CD4-positive, alpha-beta T cell treated with Interleukin-21 for 1 hour (primary cell): ENCODE measurements around the gene ISCU.
"Not testable (repeated sequence)": the region's sequence is repeated elsewhere in the genome, so short reads cannot be mapped to it uniquely, and the experiment has no call there.

ENCODE experiments used
- DNase-seq: peaks from one replicate; pipeline ENCODE4 v3.0.0-alpha.2; 2020

Gene ISCU

DNA sequence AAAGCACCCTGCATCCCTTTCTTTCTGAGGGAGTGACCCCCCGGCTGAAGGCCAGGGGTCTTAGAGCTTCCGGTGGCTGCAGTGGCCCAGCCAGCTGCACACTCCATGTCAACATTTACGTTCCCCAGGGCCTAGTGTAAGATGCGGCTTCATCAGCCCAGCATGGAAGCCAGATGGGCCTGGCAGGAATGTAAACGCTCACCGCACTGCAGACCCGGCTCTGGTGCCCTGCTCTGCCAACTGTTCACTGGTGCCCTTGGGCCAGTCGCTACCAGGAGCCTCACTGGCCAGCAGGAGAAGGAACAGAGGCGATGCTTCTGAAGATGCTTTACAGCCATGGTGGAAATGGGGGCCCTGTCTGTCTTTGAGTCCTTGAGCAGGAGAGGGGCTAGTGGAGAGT is 44.1 kb downstream of the ISCU start:
- no peak for DNase-seq

- no peak for DNase-seq
Measured at GRCh38 chr12:108607981-108608600, 45.7 kb downstream of the ISCU start.

DNA sequence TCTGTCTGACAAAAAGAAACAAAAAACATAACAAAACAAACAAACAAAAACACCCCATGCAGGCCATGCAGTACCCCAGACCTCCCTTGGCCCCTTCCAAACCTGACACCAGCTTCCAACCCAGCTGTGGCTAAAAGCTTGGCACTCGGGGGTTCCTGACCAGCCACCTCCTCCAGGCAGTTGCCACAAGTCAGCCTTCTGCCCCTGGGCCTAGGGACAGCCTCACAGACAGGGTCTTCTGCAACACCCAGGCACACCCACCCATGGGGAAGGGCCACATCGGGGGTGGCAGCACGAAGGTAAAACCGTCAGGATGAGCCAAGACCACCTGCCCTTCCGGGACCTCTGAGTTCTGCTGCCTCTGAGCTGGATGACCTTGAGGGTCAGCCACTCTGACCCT is 46.2 kb downstream of the ISCU start:
- DNase-seq = no peak

DNA sequence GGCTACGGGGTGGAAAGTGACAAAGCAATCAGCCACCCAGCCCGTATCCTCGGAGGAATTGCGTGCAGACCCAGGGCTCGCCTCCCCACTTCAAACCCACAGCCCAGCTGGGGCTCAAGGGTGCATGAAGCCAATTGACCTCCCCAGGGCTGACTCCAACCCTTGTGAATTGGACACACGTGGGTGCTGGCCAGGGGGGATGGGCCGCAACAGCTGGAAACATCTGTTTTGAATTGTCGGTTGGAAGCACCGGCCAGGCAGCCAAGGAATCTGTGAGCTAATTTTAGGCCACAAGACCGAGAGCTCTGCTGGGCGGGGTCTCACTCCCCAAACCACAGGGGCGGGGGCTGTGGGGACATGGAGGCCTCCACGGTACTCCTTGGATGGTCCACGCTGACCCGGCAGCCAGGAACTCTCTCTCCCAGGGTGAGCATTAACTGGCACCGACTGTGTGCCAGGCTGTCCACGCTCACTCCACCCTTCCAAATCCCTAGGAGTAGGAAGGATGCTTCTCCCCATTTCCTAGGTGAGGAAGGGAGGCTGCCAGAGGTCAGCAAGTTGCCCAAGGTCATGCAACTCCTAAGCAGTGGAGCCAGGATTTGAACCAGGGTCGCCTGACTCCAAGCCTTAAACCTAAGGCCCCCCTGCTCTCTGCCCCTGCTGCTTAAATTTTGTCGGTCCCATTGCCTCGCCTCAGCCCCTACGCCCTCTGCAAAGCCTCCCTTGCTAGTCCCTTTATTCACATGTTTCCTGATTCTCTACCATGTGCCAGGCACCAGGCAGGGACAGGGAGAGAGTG is 47.3 kb downstream of the ISCU start:
- DNase-seq = no peak

GRCh38 chr12:108610336-108610815 is 48.0 kb downstream of the ISCU start:
- no peak for DNase-seq

- no peak for DNase-seq
Measured at GRCh38 chr12:108610856-108611605, 48.6 kb downstream of the ISCU start.

DNA sequence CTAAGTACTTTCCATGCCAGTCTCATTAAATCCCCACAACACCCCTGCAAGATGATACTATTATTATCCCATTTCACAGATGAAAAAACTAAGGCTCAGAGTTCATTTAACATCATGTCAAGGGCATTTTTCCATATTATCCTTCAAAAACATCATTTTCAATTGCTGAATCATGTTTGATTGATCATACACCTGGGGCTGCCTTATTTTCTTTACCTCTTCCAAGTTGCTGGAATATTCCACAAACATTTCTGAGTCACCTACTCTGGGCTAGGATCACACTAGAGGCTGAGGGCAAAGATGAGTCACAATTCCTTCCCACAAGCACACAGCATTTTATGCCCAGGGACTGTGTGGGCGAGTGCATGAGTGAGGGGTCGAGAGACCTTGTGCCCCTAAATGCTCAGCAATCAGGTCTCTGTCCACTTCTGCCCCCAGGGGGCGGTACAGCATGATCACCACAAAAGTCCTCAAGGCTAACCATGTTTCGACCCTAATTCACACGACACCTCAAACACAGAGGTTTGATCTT is 49.6 kb downstream of the ISCU start:
- DNase-seq = peak; percentile 68

GRCh38 chr12:108612788-108613282 is 50.4 kb downstream of the ISCU start:
- no peak for DNase-seq

- DNase-seq = no peak
Measured at GRCh38 chr12:108613548-108613947, 51.2 kb downstream of the ISCU start.

DNA sequence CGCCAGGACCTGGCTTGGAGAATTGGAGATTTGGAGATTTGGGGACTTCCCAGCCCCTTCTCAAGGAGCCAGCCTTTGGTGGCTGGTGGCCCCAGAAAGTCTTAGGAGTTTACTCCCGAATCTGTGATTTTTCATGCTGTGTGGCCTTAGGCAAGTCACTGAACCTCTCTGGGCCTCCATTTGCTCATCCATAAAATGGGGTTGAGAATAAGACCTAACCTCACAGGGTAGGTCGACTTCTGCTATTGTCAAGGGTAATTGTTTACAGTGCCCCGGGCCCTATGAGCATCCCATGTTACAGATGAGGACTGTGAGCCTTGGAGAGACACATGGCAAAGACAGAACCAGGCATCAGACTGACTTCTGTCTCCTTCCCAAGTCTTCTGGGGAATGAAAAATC is 51.6 kb downstream of the ISCU start:
- no peak for DNase-seq

GRCh38 chr12:108614639-108615038 is 52.2 kb downstream of the ISCU start:
- DNase-seq = no peak

GRCh38 chr12:108615918-108616317 is 53.5 kb downstream of the ISCU start:
- DNase-seq = no peak

GRCh38 chr12:108616359-108616758 is 54.0 kb downstream of the ISCU start:
- no peak for DNase-seq

- peak; percentile 84 for DNase-seq
Measured at GRCh38 chr12:108616941-108617858, 54.8 kb downstream of the ISCU start.

DNA sequence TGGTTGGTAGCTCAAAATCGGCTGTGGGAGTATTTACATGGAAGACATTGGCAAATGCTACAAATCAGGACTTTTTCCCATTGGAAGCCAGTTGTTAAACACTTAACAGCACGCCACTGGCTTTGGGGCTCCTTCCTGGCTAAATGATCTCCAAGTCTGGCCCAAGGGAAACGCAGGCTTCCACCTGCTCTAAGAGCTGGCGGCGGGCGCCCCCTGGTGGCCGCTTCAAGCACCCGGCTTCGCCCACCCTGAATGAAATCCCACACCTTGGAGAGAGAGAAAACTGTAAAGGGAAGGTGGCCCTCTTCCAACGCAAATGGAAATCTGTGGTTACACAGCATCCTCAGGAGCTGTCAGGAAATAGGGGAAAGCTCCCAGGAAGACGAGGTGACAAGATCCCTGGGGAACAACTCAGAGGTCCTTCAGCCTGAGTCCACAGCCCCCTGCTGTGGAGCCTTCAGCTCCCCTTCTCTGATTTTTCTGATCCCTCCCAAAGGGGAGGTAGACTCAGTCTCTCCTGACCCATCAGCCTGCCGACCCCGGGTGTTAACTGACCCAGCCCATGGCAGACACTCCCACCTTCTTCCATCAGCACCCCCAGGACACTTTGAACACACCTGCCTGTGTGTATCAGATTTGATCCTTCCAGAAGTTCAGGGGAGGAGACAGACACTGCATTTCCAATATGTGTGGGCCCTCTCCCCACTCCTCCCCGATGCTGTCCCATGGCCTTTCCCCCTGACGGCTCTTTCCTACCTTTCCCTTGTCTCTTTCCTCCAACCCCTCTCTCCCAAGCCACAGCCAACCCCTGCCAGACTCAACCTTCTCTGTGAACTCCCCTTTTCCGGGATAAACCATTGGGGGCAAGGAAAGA is 55.9 kb downstream of the ISCU start:
- DNase-seq = peak; percentile 76

- DNase-seq = not testable (repeated sequence)
Measured at GRCh38 chr12:108618953-108619274, 56.5 kb downstream of the ISCU start.
